Smooth muscle cell (in vitro differentiated cells): ENCODE data around the gene GMPR2. TPM values are rescaled to one million over a fixed set of nuclear protein-coding genes. Genes with fewer than 3 reads are reported as not detected.
A peak's percentile ranks its signal among the peaks of the same experiment; 100 is the strongest.

ENCODE experiments used
- DNase-seq: peaks from one replicate; lab custom pipeline; 2025; ENCODE audit not compliant: unreplicated experiment; lab: John Stamatoyannopoulos, UW
- H2AFZ ChIP-seq: fragments of 200-600 bp; sonication (generic); 2 replicates; pipeline ENCODE4 v1.6.0; 2016; ENCODE audit warnings: antibody characterized with exemption, low read depth, mild to moderate bottlenecking
- H3F3A ChIP-seq: fragments of 200-600 bp; sonication (generic); 2 replicates; pipeline ENCODE4 v1.6.0; 2017; ENCODE audit warnings: antibody characterized with exemption, low read depth
- H3K27ac ChIP-seq: fragments of 200-600 bp; sonication (generic); 2 replicates; pipeline ENCODE4 v1.5.1; 2016; ENCODE audit warnings: low read depth, mild to moderate bottlenecking
- H3K27me3 ChIP-seq: fragments of 200-600 bp; sonication (generic); 2 replicates; pipeline ENCODE4 v1.6.1; 2016; ENCODE audit warnings: low read depth, mild to moderate bottlenecking
- H3K36me3 ChIP-seq: fragments of 200-600 bp; sonication (generic); 2 replicates; pipeline ENCODE4 v1.5.1; 2016; ENCODE audit warnings: low read depth
- H3K4me1 ChIP-seq: fragments of 200-600 bp; sonication (generic); 2 replicates; pipeline ENCODE4 v1.5.1; 2016; ENCODE audit warnings: low read depth
- H3K4me2 ChIP-seq: fragments of 200-600 bp; sonication (generic); 2 replicates; pipeline ENCODE4 v1.6.0; 2016; ENCODE audit warnings: mild to moderate bottlenecking
- H3K4me3 ChIP-seq: fragments of 200-600 bp; sonication (generic); 2 replicates; pipeline ENCODE4 v1.5.1; 2016; ENCODE audit warnings: mild to moderate bottlenecking
- H3K79me2 ChIP-seq: fragments of 200-600 bp; sonication (generic); 2 replicates; pipeline ENCODE4 v1.6.0; 2016; ENCODE audit warnings: low read depth, mild to moderate bottlenecking
- H3K9ac ChIP-seq: fragments of 200-600 bp; sonication (generic); 2 replicates; pipeline ENCODE4 v1.6.0; 2016; ENCODE audit warnings: low read depth
- H3K9me3 ChIP-seq: fragments of 200-600 bp; sonication (generic); replicated peaks from 2 replicates; pipeline ENCODE4 v1.5.1; 2016; ENCODE audit warnings: low read depth
- H4K20me1 ChIP-seq: fragments of 200-600 bp; sonication (generic); 2 replicates; pipeline ENCODE4 v1.6.0; 2016; ENCODE audit warnings: low read depth
- CTCF ChIP-seq: fragments of 200-600 bp; sonication (generic); IDR thresholded peaks from 2 replicates; pipeline ENCODE4 v1.5.1; 2017; ENCODE audit warnings: borderline replicate concordance, mild to moderate bottlenecking, antibody characterized with exemption; ENCODE audit not compliant: insufficient read depth, poor library complexity, severe bottlenecking
- WGBS: methylation state at CpG from one replicate; pipeline ENCODE4 v1.1.7; 2016; ENCODE audit warnings: low lambda C conversion rate; 5-methylcytosine and 5-hydroxymethylcytosine counted together
- polyA plus RNA-seq: library from polyadenylated mRNA; unstranded; fragments of >200 nt; fragmentation: Nextera tagmentation; extraction: Ambion mirVana; gene quantifications from 2 replicates; pipeline ENCODE4 v1.2.1, GENCODE V29; 2016
- total RNA-seq: library from RNA; depleted of rRNA; stranded (reverse); fragments of >200 nt; gene quantifications from 2 replicates; pipeline ENCODE4 v1.2.3, GENCODE V29; 2014

Gene GMPR2
- total and polyA plus RNA-seq, 2 experiments from 2014 or later = 43.4 to 65.0 TPM

GRCh38 chr14:24271834-24272263 lies 39.1 kb downstream of the GMPR2 start:
- WGBS = 30% methylated on average over 3 of the region's 3 CpGs
- Histone ChIP-seq H3K4me2 (peak overlapping the region; percentile 97), H3K9ac (peak overlapping the region; percentile 98), H3K79me2 (no peaks in the 10 kb centered on the region), H3K27ac (no peak overlapping the region), H2AFZ (peak overlapping the region; percentile 94), H3K36me3 (no peaks in the 10 kb centered on the region), H4K20me1 (no peaks in the 10 kb centered on the region), H3K4me1 (no peaks in the 10 kb centered on the region), H3K27me3 (no peaks in the 10 kb centered on the region), H3K4me3 (peak overlapping the region; percentile 95), H3K9me3 (no peaks in the 10 kb centered on the region), H3F3A (no peaks in the 10 kb centered on the region)
- no peak for TF ChIP-seq CTCF
- DNase-seq = no peak

DNA sequence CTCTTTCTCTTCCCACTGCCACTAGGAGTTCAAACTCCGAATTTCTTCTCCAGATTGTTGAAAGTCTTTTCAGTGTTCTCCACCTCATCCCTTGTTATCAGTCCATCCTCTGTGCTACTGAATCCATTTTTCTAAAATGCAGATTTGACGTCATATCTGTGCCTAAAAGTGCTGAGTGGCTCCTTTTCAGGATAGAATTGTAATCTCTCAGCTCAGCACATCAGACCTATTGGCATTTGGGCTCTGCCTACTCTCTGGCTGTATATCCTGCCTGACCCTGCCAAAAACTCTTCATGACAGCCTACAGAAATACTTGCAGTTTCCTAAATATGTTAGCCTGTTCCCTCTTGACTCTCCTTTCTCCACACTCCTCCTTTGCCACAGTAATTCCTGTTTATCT lies 39.7 kb downstream of the GMPR2 start:
- no peak overlapping the region for H3K9ac ChIP-seq
- no peak overlapping the region for H2AFZ ChIP-seq
- no peaks in the 10 kb centered on the region for H3K79me2 ChIP-seq
- H3K9me3 ChIP-seq = no peaks in the 10 kb centered on the region
- no peaks in the 10 kb centered on the region for H3K36me3 ChIP-seq
- no peak for TF ChIP-seq CTCF
- H3K4me1 ChIP-seq = no peaks in the 10 kb centered on the region
- no peak overlapping the region for H3K4me2 ChIP-seq
- DNase-seq = no peak
- H3F3A ChIP-seq = no peaks in the 10 kb centered on the region
- 90% methylated on average over 2 of the region's 2 CpGs for WGBS
- no peak overlapping the region for H3K4me3 ChIP-seq
- no peaks in the 10 kb centered on the region for H4K20me1 ChIP-seq
- H3K27ac ChIP-seq = no peak overlapping the region
- no peaks in the 10 kb centered on the region for H3K27me3 ChIP-seq

GRCh38 chr14:24273422-24273998 lies 40.8 kb downstream of the GMPR2 start:
- Histone ChIP-seq H3F3A (no peaks in the 10 kb centered on the region), H3K27me3 (no peaks in the 10 kb centered on the region), H3K4me3 (no peak overlapping the region), H3K27ac (no peak overlapping the region), H3K9me3 (no peaks in the 10 kb centered on the region), H3K36me3 (no peaks in the 10 kb centered on the region), H2AFZ (no peak overlapping the region), H3K79me2 (no peaks in the 10 kb centered on the region), H4K20me1 (no peaks in the 10 kb centered on the region), H3K4me1 (no peaks in the 10 kb centered on the region), H3K4me2 (no peak overlapping the region), H3K9ac (no peak overlapping the region)
- no peak for DNase-seq
- 60% methylated on average over 3 of the region's 3 CpGs for WGBS
- no peak for TF ChIP-seq CTCF

GRCh38 chr14:24274101-24274543 lies 41.4 kb downstream of the GMPR2 start:
- 73% methylated on average over 3 of the region's 3 CpGs for WGBS

More at GRCh38 chr14:24274101-24274543, 41.4 kb downstream of the GMPR2 start:
- Histone ChIP-seq H3K9me3 (no peaks in the 10 kb centered on the region), H3K4me2 (no peak overlapping the region), H2AFZ (no peak overlapping the region), H3F3A (no peaks in the 10 kb centered on the region), H3K36me3 (no peaks in the 10 kb centered on the region), H3K79me2 (no peaks in the 10 kb centered on the region), H3K27ac (peak overlapping the region; percentile 35), H3K4me3 (no peak overlapping the region), H3K9ac (no peak overlapping the region), H4K20me1 (no peaks in the 10 kb centered on the region), H3K4me1 (no peaks in the 10 kb centered on the region), H3K27me3 (no peaks in the 10 kb centered on the region)
- TF ChIP-seq CTCF = no peak
- no peak for DNase-seq
